ENCODE data around the gene NCOA3. TPM values are rescaled to one million over a fixed set of nuclear protein-coding genes. Genes with fewer than 3 reads are reported as not detected.

NCOA3 gene
- total RNA-seq, 4 donors from 2014 or later = 41.6 to 74.7 (median 55.8) TPM

DNA sequence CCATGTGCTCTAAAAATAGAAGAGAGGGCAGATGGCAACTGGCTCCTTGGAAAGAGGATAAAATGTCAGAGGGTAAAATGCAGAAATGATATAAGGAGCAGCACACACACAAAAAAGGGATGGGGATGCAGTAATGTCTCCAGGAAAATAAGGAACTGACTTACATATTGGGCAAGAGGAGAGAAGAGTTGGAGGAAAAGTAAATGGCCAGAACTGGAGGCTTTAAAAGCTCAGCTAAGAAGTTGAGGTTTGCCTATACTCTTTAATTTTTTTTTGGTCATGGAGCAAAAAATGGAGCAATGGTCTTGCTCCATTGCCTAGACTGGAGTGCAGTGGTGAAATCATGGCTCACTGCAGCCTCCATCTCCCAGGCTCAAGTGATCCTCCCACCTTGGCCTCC lies 189.9 kb downstream of the NCOA3 start:
- TF ChIP-seq, protein P1, sequence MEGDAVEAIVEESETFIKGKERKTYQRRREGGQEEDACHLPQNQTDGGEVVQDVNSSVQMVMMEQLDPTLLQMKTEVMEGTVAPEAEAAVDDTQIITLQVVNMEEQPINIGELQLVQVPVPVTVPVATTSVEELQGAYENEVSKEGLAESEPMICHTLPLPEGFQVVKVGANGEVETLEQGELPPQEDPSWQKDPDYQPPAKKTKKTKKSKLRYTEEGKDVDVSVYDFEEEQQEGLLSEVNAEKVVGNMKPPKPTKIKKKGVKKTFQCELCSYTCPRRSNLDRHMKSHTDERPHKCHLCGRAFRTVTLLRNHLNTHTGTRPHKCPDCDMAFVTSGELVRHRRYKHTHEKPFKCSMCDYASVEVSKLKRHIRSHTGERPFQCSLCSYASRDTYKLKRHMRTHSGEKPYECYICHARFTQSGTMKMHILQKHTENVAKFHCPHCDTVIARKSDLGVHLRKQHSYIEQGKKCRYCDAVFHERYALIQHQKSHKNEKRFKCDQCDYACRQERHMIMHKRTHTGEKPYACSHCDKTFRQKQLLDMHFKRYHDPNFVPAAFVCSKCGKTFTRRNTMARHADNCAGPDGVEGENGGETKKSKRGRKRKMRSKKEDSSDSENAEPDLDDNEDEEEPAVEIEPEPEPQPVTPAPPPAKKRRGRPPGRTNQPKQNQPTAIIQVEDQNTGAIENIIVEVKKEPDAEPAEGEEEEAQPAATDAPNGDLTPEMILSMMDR (IDR thresholded peaks at IDR 0.05; ENCODE audit: low read depth) = no peak

DNA sequence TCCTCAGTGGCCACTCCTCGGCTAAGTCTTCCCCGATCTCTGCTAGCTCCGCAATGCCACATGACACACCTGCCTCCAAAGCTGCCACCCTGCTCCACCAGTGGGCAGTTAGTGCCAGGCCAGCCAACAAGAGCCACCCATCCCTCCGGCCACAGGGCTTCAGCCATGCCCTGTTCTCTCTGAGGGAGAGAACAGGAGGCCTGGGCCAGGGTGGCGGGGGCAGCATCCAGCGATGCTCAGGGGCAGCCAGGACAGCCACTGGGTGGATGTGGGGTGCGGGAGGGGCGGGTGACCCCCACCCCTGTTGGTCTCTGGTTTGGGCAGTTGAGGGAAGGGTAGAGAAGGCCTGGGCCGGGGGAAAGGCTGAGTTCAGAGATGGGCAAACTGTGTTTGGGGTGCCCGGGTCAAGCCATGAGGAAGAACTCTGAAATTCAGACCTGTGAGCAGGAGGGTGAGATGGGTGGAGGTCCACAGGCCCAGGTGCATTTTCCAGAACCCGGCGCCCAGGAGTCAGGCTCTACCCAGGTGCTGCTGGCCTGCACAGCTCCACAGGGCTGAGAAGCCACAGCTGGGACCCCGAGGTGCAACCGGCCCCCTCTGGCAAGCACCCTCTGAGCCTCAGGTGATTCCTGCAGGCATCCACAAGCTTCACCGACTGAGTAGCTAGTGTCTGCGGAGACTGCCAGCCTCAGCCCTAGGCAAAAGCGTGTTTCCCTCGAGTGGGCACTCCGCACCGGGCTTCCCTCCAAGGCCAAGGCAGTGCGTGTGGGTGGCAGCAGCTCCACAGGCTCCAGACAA lies 192.5 kb downstream of the NCOA3 start:
- TF ChIP-seq, protein P1 (IDR thresholded peaks at IDR 0.05; ENCODE audit: low read depth) = no peak

DNA sequence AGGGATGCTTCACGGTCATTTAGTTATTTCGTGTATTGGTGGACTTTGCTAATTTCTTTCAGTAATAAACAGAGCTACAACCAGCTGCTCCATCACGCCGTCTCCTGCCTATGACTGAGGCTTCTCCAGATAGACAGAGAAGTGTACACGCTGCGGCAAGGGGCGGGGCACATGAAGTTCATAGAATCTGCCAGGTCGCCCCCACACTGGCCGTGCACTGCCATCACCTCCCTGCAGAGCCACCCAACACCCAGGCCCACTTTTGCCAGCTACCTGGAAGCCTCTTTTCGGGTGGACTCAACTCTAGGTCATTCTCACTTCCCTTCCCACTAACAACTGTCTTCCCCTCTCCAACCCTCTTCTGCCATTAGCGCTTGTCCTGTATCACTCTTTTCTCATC lies 195.2 kb downstream of the NCOA3 start:
- TF ChIP-seq, protein P1 (IDR thresholded peaks at IDR 0.05; ENCODE audit: low read depth) = no peak

DNA sequence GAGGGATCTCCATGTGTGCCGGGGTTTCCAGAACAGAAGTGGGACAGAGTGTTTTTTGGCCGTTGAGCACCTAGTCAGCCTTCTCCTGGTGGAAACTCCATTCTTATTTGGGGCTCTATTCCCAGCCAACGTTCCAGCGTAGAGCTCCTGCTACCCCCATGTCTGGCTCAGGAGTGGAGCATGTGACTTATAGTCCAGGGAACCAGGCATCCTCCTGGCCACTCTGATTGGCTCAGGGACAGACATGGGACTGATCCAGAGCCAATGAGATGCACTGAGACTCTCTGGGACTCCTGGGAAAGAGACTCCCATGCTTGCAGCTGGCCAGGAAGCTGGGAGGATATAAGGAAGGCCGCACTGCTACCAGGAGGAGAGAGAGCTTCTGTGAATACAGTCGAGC lies 196.5 kb downstream of the NCOA3 start:
- TF ChIP-seq, protein P1 (IDR thresholded peaks at IDR 0.05; ENCODE audit: low read depth) = no peak

DNA sequence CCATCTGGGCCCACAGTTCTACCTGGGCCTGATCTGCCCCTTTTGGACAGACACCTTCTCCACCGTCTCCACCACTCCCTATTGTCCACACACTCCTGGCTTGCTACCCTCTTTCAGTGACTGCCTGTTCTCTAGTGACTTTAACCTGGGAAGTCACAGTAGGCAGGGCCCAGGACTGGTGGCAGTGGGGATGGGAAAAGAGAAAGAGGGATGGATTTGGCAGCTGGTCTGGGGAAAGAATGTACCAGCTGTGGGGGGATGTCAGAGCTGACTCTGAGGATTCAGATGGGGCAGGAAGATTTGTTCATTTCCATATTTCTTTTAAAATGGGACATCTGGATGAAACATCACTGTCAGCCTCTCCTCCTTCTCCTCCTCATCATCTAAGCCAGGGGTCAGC lies 198.1 kb downstream of the NCOA3 start:
- TF ChIP-seq, protein P1 (IDR thresholded peaks at IDR 0.05; ENCODE audit: low read depth) = no peak

DNA sequence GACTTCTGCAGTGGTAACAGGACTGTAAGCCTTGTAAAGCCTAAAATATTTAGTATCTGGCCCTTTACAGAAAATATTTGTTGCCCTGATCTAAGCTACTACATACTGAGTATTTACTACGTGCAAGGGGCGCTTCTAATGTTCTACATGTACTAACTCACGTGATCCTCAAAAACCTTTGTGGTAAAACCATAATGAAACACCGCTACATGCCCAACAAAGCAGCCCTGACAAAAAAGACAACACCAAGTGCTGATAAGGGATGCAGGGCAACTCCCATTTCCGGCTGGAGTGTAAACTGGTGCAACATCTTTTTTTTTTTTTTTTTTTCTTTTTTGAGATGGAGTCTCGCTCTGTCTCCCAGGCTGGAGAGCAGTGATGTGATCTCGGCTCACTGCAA lies 198.6 kb downstream of the NCOA3 start:
- TF ChIP-seq, protein P1 (IDR thresholded peaks at IDR 0.05; ENCODE audit: low read depth) = no peak

DNA sequence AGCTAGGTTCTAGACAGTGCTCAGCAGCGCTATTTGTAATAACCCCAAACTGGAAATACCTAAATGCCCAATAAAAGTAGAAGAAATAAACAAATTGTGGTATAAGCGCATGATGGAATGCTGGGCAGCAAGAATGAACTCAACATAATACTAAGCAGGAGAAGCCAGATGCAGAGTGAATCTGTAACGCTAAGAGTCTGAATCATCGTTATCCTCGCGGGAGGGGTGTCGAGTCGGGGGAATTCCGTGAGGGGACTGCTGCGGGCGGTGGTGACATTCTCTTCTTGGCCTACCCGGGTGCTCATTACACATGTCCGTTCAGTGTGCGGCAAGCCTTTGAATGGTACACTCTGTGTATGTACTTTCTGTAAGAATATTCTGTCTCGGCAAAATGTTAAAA lies 199.9 kb downstream of the NCOA3 start:
- TF ChIP-seq, protein P1 (IDR thresholded peaks at IDR 0.05; ENCODE audit: low read depth) = no peak
